ENCODE results near the gene MAP1A.
A peak's percentile ranks its signal among the peaks of the same experiment; 100 is the strongest.

- TF ChIP-seq CTCF (IDR thresholded peaks at IDR 0.05; ENCODE audit: low read depth, low read length) (peak; percentile 47), EZH2phosphoT487 (IDR thresholded peaks at IDR 0.05; ENCODE audit: low read depth) (no peak)
Measured at GRCh38 chr15:43483297-43484128, 33.9 kb upstream of the MAP1A start.
